T47D (cell line): Measurements from ENCODE around the gene DGKI.

Experiments
- DNase-seq, 2 experiments: peaks; one replicate each; pipeline versions ENCODE4 v3.0.0 to v3.0.0-alpha.2; 2011 to 2012; ENCODE audit warnings: low read depth in 1 of 2, low spot score in 1 of 2
- JUND ChIP-seq: IDR thresholded peaks from 2 replicates; pipeline ENCODE4 v1.6.1; 2012; ENCODE audit warnings: low read depth
- in situ Hi-C: cut with HindIII; loops from 2 replicates; pipeline ENCODE4 v1.10.0; 2016; ENCODE audit warnings: low sequenced_read_pairs, low pct_unique_long_range_greater_than_20kb

Gene DGKI

DNA sequence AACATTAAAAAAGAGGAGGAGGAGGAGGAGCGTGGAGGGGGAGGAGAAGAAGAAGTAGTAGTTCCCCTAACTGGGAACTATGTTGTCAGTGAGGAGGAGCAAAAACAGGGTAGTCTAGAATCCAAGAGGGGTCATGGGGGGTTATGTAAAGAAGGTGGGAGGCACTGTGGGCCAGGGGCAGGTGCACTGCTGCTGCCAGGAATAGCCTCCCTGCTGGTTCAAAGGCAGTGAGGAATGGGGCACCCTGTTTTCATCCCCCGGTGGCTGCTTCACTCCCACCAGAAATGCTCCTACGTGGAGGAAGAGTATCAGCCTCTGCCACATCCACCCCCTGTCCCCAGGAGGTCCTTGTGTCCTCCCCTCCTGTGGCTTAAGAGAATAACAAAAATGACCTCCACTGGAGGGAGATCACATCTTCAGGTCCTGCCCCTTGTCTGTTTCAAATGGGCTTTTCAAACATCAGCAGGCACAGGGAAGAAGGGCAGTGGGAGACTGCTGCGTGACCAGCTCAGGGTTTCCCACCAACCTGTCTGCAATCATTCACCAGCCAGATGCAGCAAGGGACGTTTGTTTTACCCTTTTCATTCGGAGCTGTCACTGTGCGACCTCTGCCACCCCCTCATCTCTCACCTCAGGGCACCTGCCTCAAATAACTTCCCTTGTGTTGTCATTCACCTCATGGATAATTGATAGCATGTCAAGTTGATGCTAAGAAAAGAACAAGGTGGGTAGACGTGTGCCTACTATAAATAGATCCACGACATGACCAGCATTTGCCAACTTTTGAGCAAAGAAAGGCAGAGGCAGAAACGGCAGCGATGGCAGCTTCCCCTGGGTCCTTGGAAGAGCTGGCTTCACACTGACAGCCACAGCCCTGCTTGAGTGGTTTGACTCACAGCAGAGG, 92.6 kb downstream of the DGKI start:
- TF ChIP-seq JUND = no peak
- no peak for DNase-seq
- in situ Hi-C loops = no loop called here

DNA sequence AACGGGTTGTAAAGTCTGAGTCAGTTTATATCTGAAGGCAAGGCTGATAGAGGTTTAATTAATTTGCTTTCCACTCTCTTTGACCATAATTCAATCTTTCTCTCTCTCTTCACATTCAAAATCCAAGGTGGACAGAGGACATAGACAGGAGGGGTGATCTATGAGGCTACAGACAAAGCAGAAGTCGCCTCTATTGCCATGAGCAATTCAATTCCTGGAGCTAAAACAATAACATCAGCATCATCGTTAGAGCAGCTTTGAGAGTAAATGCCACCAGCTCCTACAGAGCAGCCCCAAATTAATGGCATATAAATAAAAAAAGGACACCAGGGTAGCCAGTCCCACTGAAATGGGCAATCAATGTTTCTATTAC, 93.2 kb downstream of the DGKI start:
- in situ Hi-C loops = no loop called here

DNA sequence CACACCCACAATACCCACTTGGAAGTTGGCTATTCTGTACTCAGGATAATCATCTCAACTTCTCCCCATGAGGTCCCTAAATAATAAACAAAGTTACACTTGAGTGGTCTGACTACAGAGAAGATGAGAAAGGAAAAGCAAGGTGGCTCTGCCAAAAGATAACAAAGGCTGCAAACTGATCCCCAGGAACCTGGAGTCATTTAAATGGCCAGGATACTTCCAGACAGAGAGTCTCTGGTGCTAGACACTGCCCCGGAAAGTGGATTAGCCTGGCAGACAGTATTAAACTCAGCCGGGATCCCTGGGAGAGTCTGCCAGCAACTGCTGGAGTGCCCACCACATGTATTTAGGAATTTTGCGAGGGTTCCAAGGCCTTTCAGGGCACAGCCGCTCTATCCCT, 93.7 kb downstream of the DGKI start:
- DNase-seq = no peak
- in situ Hi-C loops = no loop called here
- TF ChIP-seq JUND = no peak

More for the DNA sequence above, 93.2 kb downstream of the DGKI start:
- DNase-seq = no peak
- no peak for TF ChIP-seq JUND

DNA sequence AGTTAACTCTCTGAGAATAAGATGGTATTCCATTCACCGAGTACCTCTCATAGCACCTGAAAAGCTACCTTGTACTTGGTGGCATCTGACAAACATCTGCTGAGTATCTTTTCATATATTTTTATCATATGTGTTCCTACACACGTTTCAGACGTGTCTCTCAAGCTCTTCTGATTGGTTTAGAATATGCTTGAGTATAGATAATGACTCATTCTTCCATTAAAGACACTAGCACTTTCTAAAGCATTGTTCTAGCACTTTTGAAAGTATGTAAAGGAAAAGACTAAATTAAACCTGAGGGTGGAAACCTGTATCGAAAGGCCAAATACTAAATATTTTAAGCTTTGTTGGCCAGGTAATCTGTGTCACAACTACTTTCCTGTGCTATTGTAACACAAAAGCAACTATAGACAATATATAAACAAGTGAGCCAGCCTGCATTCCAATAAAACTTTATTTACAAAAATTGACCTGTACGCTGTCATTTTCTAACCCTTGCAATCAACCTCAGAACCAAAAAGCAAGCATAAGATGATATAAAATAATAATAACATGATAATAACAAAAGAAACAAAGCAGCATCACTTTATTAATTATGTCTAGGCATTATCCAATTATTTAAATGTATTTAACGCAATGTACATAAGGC, 95.3 kb downstream of the DGKI start:
- in situ Hi-C loops = no loop called here
- no peak for DNase-seq
- TF ChIP-seq JUND = no peak

DNA sequence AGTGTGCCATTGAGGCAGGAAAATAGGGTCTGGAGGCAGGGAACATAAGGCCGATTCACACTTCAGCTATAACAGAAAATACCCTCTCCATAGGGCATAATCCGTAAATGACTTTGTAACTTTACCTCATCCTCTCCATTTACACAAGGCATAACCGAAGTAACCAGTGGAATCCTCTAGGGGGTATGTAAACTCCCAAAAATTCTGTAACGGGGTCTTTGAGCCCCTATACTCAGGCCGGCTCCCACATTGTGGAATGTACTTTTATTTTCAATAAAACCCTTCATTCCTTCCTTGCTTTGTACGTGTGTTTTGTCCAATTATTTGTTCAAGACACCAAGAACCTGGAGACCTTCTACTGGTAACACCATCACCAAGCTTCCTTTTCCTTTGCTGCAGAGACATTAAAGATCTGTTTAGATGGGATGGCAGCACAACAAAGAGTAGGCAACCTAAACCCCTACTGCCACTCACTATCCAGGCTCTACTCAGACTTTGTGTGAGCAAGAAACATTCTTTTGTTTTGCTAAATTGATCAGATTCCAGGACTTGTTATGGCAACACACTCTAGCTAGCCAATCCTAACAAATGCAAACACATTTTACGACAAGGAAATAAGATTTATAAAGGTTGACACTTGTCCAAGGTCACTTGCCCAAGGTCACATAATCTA, 99.3 kb downstream of the DGKI start:
- in situ Hi-C loops = no loop called here
- no peak for TF ChIP-seq JUND
- no peak for DNase-seq

DNA sequence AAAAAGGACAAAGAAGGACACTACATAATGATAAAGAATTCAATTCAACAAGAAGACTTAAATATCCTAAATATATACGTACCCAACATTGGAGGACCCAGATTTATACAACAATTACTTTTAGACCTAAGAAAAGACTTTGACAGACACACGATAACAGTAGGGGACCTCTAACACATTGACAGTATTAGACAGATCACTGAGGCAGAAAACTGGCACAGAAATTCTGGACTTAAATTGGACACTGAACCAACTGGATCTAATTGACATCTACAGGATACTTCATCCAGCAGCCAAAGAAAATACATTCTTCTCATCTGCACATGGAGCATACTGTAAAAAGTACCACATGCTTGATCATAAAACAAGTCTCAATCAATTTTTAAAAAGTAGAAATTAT, 103.8 kb downstream of the DGKI start:
- in situ Hi-C loops = no loop called here
- DNase-seq = no peak
- no peak for TF ChIP-seq JUND

DNA sequence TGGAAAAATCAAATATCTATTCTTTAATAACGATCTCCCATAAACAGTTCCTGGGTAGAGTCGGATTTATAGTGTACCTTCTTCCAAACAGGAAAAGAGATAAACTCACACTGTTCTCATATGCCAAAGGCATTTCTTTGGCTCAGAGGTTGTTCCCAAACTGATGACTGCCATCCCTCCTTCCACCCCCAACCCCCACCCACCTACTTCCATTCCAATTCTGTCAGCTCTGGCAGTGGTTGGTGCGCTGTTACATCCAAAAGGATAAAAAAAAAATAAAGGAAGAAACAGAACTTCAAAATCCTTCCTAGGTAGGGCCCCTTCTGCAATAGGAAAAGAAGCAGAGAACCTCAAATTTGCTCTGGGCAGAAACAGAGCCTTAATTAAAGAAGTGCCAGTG, 104.7 kb downstream of the DGKI start:
- no peak for TF ChIP-seq JUND
- no peak for DNase-seq
- in situ Hi-C loops = no loop called here

DNA sequence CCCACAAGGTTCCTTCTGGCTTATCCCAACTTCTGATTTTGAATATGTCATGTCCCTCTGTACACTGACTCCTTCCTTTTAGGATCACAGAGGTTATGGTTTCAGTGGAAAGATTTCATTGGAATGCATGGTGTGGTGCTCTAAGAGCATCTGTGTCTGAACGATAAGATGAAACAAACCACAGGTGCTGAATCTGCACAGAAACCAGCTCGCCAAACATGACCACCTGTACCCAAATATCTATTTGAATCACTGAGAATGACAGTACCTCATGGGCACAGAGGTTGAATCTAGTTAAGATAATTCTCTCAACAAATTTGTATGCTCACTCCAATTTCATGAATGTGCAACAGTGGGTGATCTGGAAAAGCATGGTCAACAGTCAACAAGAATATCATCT, 105.3 kb downstream of the DGKI start:
- TF ChIP-seq JUND = no peak
- DNase-seq = no peak
- in situ Hi-C loops = no loop called here

DNA sequence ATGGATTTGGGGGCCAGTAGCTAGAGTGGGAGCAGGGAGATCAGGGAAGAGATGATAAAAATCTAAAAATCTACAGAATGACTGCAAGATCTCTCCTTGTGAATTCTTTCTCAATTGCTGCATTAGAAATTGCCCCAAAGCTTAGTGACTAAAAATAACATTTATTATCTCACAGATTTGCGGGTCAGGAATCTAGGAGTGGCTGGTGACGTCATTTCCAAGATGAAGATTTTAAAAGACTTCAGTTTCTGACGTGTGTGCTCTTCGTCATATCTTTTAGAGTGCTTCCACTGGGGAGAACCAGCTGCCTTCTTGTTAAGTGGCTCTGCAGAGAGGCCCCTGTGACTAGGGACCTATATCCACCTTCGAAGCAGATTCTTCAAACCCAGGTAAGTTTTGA, 112.6 kb downstream of the DGKI start:
- in situ Hi-C loops = no loop called here
- TF ChIP-seq JUND = no peak
- no peak for DNase-seq

DNA sequence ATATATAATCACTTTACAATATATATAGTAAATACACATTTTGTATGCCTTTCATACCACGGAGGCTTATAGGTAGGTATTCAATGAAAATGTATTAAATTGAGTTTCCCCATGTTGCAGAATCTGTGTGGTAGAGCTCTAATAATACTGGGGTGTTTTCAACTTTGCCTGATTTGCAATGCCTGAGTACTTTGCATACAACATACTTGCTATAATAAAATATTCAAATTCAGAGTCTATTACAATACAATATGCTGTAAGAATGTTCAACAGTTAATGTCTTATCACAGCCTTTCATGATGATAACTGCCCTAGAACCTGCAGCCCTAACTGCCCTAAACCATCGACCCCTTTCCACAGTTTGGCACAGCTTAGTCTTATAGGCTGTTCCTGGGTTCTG, 114.6 kb downstream of the DGKI start:
- no peak for DNase-seq
- in situ Hi-C loops = no loop called here
- no peak for TF ChIP-seq JUND

DNA sequence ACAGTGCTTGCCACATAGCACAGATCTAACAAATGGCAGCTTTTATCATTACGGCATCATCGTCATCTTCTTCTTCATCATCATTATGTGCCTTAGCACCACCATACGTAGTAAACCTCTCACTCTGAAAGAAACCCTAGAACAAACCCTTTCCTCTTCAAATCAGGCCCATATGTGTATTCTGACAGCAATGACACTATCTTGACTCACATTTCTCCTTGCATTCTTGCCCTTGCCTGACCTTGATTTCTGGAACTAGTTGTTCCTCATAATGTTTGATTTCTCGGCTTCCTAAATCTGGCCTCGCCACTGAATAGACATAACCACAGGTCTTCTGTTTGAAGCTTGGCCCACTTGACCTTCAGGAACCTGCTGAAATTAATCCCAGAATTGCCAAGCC, 115.3 kb downstream of the DGKI start:
- DNase-seq = no peak
- no peak for TF ChIP-seq JUND
- in situ Hi-C loops = no loop called here

DNA sequence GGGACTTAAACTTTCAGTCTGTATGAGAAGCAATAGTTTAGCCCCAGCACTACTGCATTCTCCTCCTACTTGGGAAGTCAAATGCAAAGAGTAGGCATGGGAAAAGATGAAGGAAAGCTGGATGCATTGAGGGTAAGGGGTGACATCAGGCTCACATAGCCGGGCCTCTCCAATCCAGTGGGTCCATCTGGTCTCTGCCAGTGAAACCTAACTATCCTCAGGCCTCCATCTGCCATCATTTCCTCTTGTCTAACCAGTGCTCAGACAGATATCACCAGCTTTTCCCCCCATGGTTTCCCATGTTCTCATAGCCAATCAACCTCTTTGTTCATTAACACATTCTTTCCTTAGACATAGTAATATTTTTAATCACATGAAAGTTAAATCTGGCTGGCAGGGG, 118.3 kb downstream of the DGKI start:
- no peak for TF ChIP-seq JUND
- no peak for DNase-seq
- in situ Hi-C loops = no loop called here

DNA sequence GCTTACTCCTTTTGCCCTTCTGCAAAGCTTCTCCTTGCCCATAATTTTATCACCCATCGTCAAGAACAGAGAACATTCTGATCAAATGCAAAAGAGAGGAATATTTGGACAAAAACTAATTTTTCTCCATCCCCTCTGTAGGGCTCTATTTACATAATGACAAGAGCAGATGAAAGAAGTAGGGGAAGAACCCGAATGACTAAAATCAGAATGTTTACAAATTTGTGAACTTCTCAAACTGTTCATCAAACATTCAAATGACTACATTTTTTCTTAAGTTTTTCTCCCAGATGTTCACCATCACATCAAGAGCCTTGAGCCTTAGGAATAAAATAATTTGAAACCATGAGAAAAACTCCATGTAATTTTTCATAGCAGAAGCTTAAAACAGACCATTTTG, 119.4 kb downstream of the DGKI start:
- DNase-seq = no peak
- in situ Hi-C loops = no loop called here
- no peak for TF ChIP-seq JUND
